SK-N-SH (cell line): ENCODE measurements around the gene FABP7. TPM values are rescaled to one million over a fixed set of nuclear protein-coding genes. Genes with fewer than 3 reads are reported as not detected.

Source experiments
- CTCF ChIA-PET: fragments of 300-600, 350-600 bp; formaldehyde crosslinking; extraction: SDS; loops from one replicate; lab custom pipeline; 2021; lab: Yijun Ruan, JAX
- POLR2A ChIA-PET: fragments of 350-600 bp; sonication (Branson Sonifier 250); formaldehyde crosslinking; extraction: SDS; loops from one replicate; lab custom pipeline; 2020; ENCODE audit warnings: antibody characterized with exemption, inconsistent platforms; lab: Yijun Ruan, JAX
- DNase-seq: peaks from one replicate; pipeline ENCODE4 v3.0.0; 2012
- H2AFZ ChIP-seq: fragments of 200-600 bp; sonication (generic); 2 replicates; pipeline ENCODE4 v1.8.1; 2016; ENCODE audit warnings: antibody characterized with exemption, mild to moderate bottlenecking, low read depth
- H3F3A ChIP-seq: fragments of 200-600 bp; sonication (generic); replicated peaks from 2 replicates; pipeline ENCODE3; 2016; ENCODE audit warnings: antibody characterized with exemption, mild to moderate bottlenecking; ENCODE audit not compliant: insufficient read depth
- H3K27ac ChIP-seq, 2 experiments: fragments of 200-500 bp in 1 of 2; fragments of 200-600 bp in 1 of 2; sonication (Bioruptor generic) in 1 of 2; sonication (generic), shearing (Covaris generic) in 1 of 2; 2 replicates each; pipeline versions ENCODE4 v1.5.1 to v1.6.1; 2014 to 2016; ENCODE audit warnings: low read depth in 2 of 2, inconsistent platforms in 1 of 2, low read length in 1 of 2, mild to moderate bottlenecking in 1 of 2, mixed read lengths in 1 of 2
- H3K27me3 ChIP-seq: fragments of 200-600 bp; sonication (generic), shearing (Covaris generic); 2 replicates; pipeline ENCODE4 v1.6.1; 2016; ENCODE audit warnings: mixed run types; ENCODE audit not compliant: insufficient read depth
- H3K36me3 ChIP-seq, 2 experiments: fragments of 200-500 bp in 1 of 2; fragments of 200-600 bp in 1 of 2; sonication (Bioruptor generic) in 1 of 2; sonication (generic) in 1 of 2; replicated peaks in 1 of 2; 2 replicates each; pipeline versions ENCODE3 to v1.5.1; 2014 to 2016; ENCODE audit warnings: low read length in 1 of 2, mild to moderate bottlenecking in 1 of 2; ENCODE audit not compliant: insufficient read depth in 2 of 2, control insufficient read depth in 1 of 2
- H3K4me1 ChIP-seq, 2 experiments: fragments of 200-500 bp in 1 of 2; fragments of 200-600 bp in 1 of 2; sonication (Bioruptor generic) in 1 of 2; sonication (generic), shearing (Covaris generic) in 1 of 2; 2 replicates each; pipeline versions ENCODE4 v1.5.1 to v1.6.1; 2014 to 2016; ENCODE audit warnings: low read depth in 1 of 2, low read length in 1 of 2, mixed run types in 1 of 2; ENCODE audit not compliant: insufficient read depth in 2 of 2, control insufficient read depth in 1 of 2
- H3K4me2 ChIP-seq: fragments of 200-600 bp; sonication (generic), shearing (Covaris generic); 2 replicates; pipeline ENCODE4 v1.6.1; 2017; ENCODE audit warnings: mixed run types
- H3K4me3 ChIP-seq, 2 experiments: fragments of 200-500 bp in 1 of 2; fragments of 200-600 bp in 1 of 2; sonication (Bioruptor generic) in 1 of 2; sonication (generic), shearing (Covaris generic) in 1 of 2; 2 replicates each; pipeline versions ENCODE4 v1.5.1 to v1.8.1; 2014 to 2016; ENCODE audit warnings: low read depth in 2 of 2, inconsistent platforms in 1 of 2, low read length in 1 of 2, mild to moderate bottlenecking in 1 of 2, mixed read lengths in 1 of 2, moderate library complexity in 1 of 2
- H3K79me2 ChIP-seq: fragments of 200-600 bp; sonication (generic); 2 replicates; pipeline ENCODE4 v1.8.1; 2017; ENCODE audit warnings: mild to moderate bottlenecking; ENCODE audit not compliant: insufficient read depth
- H3K9ac ChIP-seq: fragments of 200-600 bp; sonication (generic); 2 replicates; pipeline ENCODE4 v1.6.1; 2017; ENCODE audit warnings: mixed run types
- H3K9me2 ChIP-seq: fragments of 200-600 bp; sonication (generic); 2 replicates; pipeline ENCODE4 v1.6.1; 2017; ENCODE audit warnings: mixed run types
- H3K9me3 ChIP-seq: fragments of 200-600 bp; sonication (generic); 2 replicates; pipeline ENCODE4 v1.6.1; 2017; ENCODE audit warnings: mixed run types, mild to moderate bottlenecking, moderate library complexity
- H4K20me1 ChIP-seq: fragments of 200-600 bp; sonication (generic); 2 replicates; pipeline ENCODE4 v1.6.1; 2017; ENCODE audit warnings: mild to moderate bottlenecking, mixed run types; ENCODE audit not compliant: insufficient read depth
- CHD2 ChIP-seq: fragments of 150-350 bp; IDR thresholded peaks from 2 replicates; pipeline ENCODE4 v1.6.1; 2018; ENCODE audit warnings: low read length; ENCODE audit not compliant: partially characterized antibody
- ELF1 ChIP-seq: IDR thresholded peaks from 2 replicates; pipeline ENCODE4 v1.4.0; 2012
- FOSL2 ChIP-seq: IDR thresholded peaks from 2 replicates; pipeline ENCODE4 v1.4.0; 2012; ENCODE audit warnings: low read depth, mild to moderate bottlenecking, moderate library complexity, borderline replicate concordance
- FOXJ3 ChIP-seq: sonication (generic); formaldehyde crosslinking; IDR thresholded peaks from 2 replicates; pipeline ENCODE4 v1.5.1; 2020; ENCODE audit warnings: mild to moderate bottlenecking, missing genetic modification reagents
- GABPA ChIP-seq: IDR thresholded peaks from 2 replicates; pipeline ENCODE4 v1.4.0; 2012; ENCODE audit warnings: low read depth, mild to moderate bottlenecking
- NRF1 ChIP-seq: IDR thresholded peaks from 2 replicates; pipeline ENCODE4 v1.6.1; 2012; ENCODE audit warnings: low read depth, mild to moderate bottlenecking, low read length
- RCOR1 ChIP-seq: fragments of 150-350 bp; IDR thresholded peaks from 2 replicates; pipeline ENCODE4 v1.6.1; 2017; ENCODE audit warnings: antibody characterized with exemption, low read length
- SMC3 ChIP-seq: IDR thresholded peaks from 2 replicates; pipeline ENCODE4 v1.6.1; 2012; ENCODE audit warnings: low read depth, low read length, improper control_type of control experiment
- TAF1 ChIP-seq: IDR thresholded peaks from 2 replicates; pipeline ENCODE4 v1.6.1; 2012; ENCODE audit warnings: low read depth, mild to moderate bottlenecking, low read length, moderate library complexity, borderline replicate concordance
- TCF12 ChIP-seq: IDR thresholded peaks from 2 replicates; pipeline ENCODE4 v1.4.0; 2012
- TEAD4 ChIP-seq: IDR thresholded peaks from 2 replicates; pipeline ENCODE4 v1.4.0; 2012; ENCODE audit warnings: mild to moderate bottlenecking, borderline replicate concordance; ENCODE audit not compliant: insufficient read depth
- WGBS: methylation state at CpG from one replicate; pipeline ENCODE4 v1.1.6; 2017; ENCODE audit warnings: low lambda C conversion rate; 5-methylcytosine and 5-hydroxymethylcytosine counted together
- polyA plus RNA-seq, 3 experiments: library from polyadenylated mRNA; depleted of rRNA; stranded (reverse); fragments of >200 nt; gene quantifications; 2 replicates each; pipeline ENCODE4 v1.2.3, GENCODE V29; 2012
- TF ChIP-seq, protein P1 (sequence below): fragments of 150-350 bp; IDR thresholded peaks from 2 replicates; pipeline ENCODE4 v1.6.1; 2017; ENCODE audit warnings: antibody characterized with exemption, low read length, low read depth, borderline replicate concordance
- TF ChIP-seq, protein P2 (sequence below): fragments of 150-350 bp; IDR thresholded peaks from 2 replicates; pipeline ENCODE4 v1.6.1; 2016; ENCODE audit warnings: mild to moderate bottlenecking, low read depth, low read length
- TF ChIP-seq, protein P3 (sequence below): IDR thresholded peaks from 2 replicates; pipeline ENCODE4 v1.4.0; 2012; ENCODE audit warnings: low read depth, borderline replicate concordance
- TF ChIP-seq, protein P4 (sequence below): IDR thresholded peaks from 2 replicates; pipeline ENCODE4 v1.4.0; 2012; ENCODE audit warnings: low read depth

FABP7 gene
- polyA plus RNA-seq, 1 of the 3 experiments (the other 2 are of a cell fraction), result not detected

DNA sequence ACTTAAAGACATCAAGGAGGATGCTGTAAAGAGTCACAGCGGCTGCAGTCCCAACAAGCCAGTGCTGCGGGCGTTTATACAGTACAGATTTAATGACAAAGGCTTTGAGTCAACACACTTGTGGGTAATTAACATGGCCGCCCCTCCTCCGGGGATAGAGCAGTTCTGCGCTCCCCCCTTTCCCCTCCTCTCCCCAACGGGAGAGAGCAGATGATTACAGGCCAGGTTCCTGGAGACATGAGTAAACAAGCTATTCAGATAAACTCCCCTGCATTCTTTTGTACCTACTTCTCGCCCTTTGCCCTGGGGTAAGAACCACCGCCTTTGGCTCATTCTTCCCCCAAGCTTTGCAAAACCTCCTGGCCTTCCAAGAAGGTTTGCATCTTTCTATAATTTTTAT, 23.6 kb upstream of the FABP7 start:
- Histone ChIP-seq H3K4me3 (no peak overlapping the region), H3K36me3 (no peaks in the 10 kb centered on the region), H3K9me3 (no peaks in the 10 kb centered on the region), H3K4me1 (no peaks in the 10 kb centered on the region)
- TF ChIP-seq FOXJ3 (CRISPR knock-in tag) (no peak), CHD2 (no peak), SMC3 (no peak), GABPA (no peak), ELF1 (no peak), TAF1 (no peak), FOSL2 (no peak), NRF1 (no peak)
- TF ChIP-seq, protein P1, sequence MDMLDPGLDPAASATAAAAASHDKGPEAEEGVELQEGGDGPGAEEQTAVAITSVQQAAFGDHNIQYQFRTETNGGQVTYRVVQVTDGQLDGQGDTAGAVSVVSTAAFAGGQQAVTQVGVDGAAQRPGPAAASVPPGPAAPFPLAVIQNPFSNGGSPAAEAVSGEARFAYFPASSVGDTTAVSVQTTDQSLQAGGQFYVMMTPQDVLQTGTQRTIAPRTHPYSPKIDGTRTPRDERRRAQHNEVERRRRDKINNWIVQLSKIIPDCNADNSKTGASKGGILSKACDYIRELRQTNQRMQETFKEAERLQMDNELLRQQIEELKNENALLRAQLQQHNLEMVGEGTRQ, result no peak
- TF ChIP-seq, all 33 proteins: peak for 0
- Histone ChIP-seq H3K27me3 (no peaks in the 10 kb centered on the region), H4K20me1 (no peaks in the 10 kb centered on the region), H3F3A (no peaks in the 10 kb centered on the region), H3K4me2 (no peak overlapping the region), H2AFZ (no peak overlapping the region), H3K27ac (no peak overlapping the region), H3K79me2 (no peaks in the 10 kb centered on the region), H3K9ac (no peak overlapping the region), H3K9me2 (no peaks in the 10 kb centered on the region)
- ChIA-PET CTCF (no interaction called here), POLR2A (no interaction called here)
- no peak for DNase-seq
- WGBS, result 32% methylated on average over 9 of the region's 9 CpGs

DNA sequence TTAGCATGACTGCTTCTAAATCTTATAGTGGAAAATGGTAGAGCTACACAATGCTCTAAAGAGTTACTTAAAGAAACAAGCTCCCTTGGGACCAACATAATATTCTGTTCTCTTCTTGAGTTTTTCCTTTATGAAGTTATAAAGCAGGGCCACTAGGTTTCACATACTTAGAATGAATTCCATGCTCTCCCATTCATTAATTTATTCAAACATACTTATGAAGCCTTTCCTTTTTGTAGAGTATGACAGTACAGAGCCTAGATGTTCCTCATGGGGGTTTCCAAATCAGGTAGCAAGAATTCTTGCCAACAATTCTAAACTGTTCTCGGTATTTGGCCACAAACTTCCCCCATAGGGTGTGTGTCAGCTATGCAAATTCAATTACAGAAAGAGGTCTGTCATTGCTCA, 20.6 kb upstream of the FABP7 start:
- DNase-seq, result no peak
- Histone ChIP-seq H3K9me3 (no peaks in the 10 kb centered on the region), H3K79me2 (no peaks in the 10 kb centered on the region), H3K27me3 (no peaks in the 10 kb centered on the region), H3K27ac (no peak overlapping the region), H3K9ac (no peak overlapping the region), H4K20me1 (no peaks in the 10 kb centered on the region), H3F3A (no peaks in the 10 kb centered on the region), H3K4me1 (no peaks in the 10 kb centered on the region), H2AFZ (no peak overlapping the region), H3K9me2 (no peaks in the 10 kb centered on the region), H3K4me2 (no peak overlapping the region), H3K36me3 (no peaks in the 10 kb centered on the region), H3K4me3 (no peak overlapping the region)
- 0% methylated on average over 1 of the region's 1 CpG for WGBS
- ChIA-PET POLR2A (no interaction called here), CTCF (no interaction called here)
- TF ChIP-seq TAF1, result no peak
- no peak for TF ChIP-seq TCF12
- TF ChIP-seq, protein P2, sequence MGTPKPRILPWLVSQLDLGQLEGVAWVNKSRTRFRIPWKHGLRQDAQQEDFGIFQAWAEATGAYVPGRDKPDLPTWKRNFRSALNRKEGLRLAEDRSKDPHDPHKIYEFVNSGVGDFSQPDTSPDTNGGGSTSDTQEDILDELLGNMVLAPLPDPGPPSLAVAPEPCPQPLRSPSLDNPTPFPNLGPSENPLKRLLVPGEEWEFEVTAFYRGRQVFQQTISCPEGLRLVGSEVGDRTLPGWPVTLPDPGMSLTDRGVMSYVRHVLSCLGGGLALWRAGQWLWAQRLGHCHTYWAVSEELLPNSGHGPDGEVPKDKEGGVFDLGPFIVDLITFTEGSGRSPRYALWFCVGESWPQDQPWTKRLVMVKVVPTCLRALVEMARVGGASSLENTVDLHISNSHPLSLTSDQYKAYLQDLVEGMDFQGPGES, result no peak
- TF ChIP-seq, protein P3, sequence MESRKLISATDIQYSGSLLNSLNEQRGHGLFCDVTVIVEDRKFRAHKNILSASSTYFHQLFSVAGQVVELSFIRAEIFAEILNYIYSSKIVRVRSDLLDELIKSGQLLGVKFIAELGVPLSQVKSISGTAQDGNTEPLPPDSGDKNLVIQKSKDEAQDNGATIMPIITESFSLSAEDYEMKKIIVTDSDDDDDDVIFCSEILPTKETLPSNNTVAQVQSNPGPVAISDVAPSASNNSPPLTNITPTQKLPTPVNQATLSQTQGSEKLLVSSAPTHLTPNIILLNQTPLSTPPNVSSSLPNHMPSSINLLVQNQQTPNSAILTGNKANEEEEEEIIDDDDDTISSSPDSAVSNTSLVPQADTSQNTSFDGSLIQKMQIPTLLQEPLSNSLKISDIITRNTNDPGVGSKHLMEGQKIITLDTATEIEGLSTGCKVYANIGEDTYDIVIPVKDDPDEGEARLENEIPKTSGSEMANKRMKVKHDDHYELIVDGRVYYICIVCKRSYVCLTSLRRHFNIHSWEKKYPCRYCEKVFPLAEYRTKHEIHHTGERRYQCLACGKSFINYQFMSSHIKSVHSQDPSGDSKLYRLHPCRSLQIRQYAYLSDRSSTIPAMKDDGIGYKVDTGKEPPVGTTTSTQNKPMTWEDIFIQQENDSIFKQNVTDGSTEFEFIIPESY, result no peak
- TF ChIP-seq, protein P4, sequence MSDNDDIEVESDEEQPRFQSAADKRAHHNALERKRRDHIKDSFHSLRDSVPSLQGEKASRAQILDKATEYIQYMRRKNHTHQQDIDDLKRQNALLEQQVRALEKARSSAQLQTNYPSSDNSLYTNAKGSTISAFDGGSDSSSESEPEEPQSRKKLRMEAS, result no peak
- TF ChIP-seq RCOR1, result no peak
- TF ChIP-seq FOSL2, result no peak
- TF ChIP-seq TEAD4, result no peak
